GM18907 (cell line): ENCODE results near the gene JAKMIP3.
"Not testable (repeated sequence)": the region's sequence is repeated elsewhere in the genome, so short reads cannot be mapped to it uniquely, and the experiment has no call there.

Experiments used
- ATAC-seq: cut with Tn5 transposase; IDR thresholded peaks from one replicate; pipeline ENCODE4 v1.9.1; 2021; ENCODE audit warnings: mild to moderate bottlenecking, moderate library complexity; ENCODE audit not compliant: unreplicated experiment

JAKMIP3 gene

GRCh38 chr10:132064082-132064755 is 1.5 kb upstream of the JAKMIP3 start:
- ATAC-seq, result no peak

GRCh38 chr10:132064771-132065437 is 842 bp upstream of the JAKMIP3 start:
- no peak for ATAC-seq

- ATAC-seq, result no peak
Measured at GRCh38 chr10:132066186-132066585, 440 bp downstream of the JAKMIP3 start.

- ATAC-seq, result no peak
Measured at GRCh38 chr10:132066812-132067211, 1.1 kb downstream of the JAKMIP3 start.

- no peak for ATAC-seq
Measured at GRCh38 chr10:132068431-132069121, 2.8 kb downstream of the JAKMIP3 start.

GRCh38 chr10:132069122-132069848 is 3.5 kb downstream of the JAKMIP3 start:
- ATAC-seq, result no peak

- no peak for ATAC-seq
Measured at GRCh38 chr10:132069849-132070182, 4.1 kb downstream of the JAKMIP3 start.

- no peak for ATAC-seq
Measured at GRCh38 chr10:132070724-132071123, 5.0 kb downstream of the JAKMIP3 start.

- no peak for ATAC-seq
Measured at GRCh38 chr10:132071667-132072066, 5.9 kb downstream of the JAKMIP3 start.

- no peak for ATAC-seq
Measured at GRCh38 chr10:132075909-132076577, 10.3 kb downstream of the JAKMIP3 start.

GRCh38 chr10:132076578-132077081 is 10.9 kb downstream of the JAKMIP3 start:
- ATAC-seq, result no peak

GRCh38 chr10:132077091-132077490 is 11.3 kb downstream of the JAKMIP3 start:
- ATAC-seq, result no peak

- ATAC-seq, result no peak
Measured at GRCh38 chr10:132078746-132079345, 13.1 kb downstream of the JAKMIP3 start.

GRCh38 chr10:132084384-132084783 is 18.6 kb downstream of the JAKMIP3 start:
- not testable (repeated sequence) for ATAC-seq

GRCh38 chr10:132093236-132093635 is 27.5 kb downstream of the JAKMIP3 start:
- ATAC-seq, result not testable (repeated sequence)

GRCh38 chr10:132094581-132095234 is 29.0 kb downstream of the JAKMIP3 start:
- ATAC-seq, result no peak

- ATAC-seq, result no peak
Measured at GRCh38 chr10:132095403-132096113, 29.8 kb downstream of the JAKMIP3 start.

- ATAC-seq, result no peak
Measured at GRCh38 chr10:132096223-132096622, 30.5 kb downstream of the JAKMIP3 start.

- no peak for ATAC-seq
Measured at GRCh38 chr10:132096863-132097478, 31.2 kb downstream of the JAKMIP3 start.
